Measurements from ENCODE around the gene CAMTA1.

Gene CAMTA1

GRCh38 chr1:7572654-7573152, 787.4 kb downstream of the CAMTA1 start:
- no peak for DNase-seq

GRCh38 chr1:7573481-7573880, 788.2 kb downstream of the CAMTA1 start:
- DNase-seq, result no peak

DNA sequence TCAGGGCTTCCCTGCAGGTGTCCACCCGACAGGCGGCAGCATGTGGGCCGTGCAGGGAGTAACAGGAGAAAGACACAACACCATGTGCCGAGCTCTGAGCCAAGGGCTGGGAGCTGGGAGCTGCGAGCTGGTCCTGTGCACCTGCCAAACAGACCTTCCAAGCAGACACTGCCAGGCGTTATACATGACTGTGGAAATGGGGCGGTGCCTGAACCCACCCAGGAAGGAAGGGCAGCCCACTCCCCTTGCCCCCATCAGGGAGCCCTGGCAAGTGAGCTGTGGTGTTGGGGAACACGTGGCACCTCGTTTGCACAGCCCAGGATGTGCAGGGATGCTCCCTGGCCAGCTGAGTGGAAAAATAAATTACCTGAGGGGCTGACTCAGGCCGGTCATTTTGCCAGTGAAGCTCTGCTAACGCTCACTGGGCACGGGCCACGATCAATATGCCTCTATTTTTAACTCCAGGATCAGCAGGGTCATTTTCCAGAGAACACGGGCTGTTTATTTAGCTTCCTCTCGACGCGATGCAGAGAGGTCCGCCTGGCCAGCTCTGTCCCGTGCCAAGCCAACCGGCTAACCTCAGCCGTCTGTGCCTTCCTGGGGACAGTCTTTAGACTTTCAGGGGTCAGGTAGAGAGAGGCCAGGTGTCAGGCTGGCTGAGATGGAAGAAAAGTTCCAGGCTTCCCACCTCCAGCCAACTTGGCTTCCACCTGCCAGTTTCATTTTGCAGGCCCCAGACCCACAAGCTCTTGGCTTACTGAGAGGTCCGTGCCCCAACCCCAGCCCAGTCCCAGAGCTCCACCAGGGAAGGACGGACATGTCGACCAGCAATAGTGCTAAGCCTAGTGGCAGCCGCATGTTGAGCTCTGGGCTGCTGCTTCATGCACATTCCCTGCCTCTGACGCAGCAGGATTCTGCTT, 789.1 kb downstream of the CAMTA1 start:
- DNase-seq, result no peak

DNA sequence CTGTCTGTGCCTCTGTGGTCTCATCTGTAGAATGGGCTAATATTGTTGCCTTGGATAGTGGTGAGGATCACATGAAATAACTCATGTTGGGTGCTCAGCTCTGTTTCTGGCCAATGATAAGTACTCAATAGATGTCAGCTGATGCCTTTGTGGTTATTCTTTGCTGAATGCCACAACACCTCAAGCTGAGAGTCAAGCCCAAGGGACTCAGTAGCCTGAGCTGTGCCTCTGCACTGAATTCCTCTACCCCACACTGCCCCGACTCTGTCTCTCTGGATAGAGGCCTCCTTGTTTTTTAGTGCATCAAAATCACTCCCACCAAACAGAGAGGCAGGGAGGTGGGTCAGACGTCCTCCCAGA, 789.8 kb downstream of the CAMTA1 start:
- no peak for DNase-seq

DNA sequence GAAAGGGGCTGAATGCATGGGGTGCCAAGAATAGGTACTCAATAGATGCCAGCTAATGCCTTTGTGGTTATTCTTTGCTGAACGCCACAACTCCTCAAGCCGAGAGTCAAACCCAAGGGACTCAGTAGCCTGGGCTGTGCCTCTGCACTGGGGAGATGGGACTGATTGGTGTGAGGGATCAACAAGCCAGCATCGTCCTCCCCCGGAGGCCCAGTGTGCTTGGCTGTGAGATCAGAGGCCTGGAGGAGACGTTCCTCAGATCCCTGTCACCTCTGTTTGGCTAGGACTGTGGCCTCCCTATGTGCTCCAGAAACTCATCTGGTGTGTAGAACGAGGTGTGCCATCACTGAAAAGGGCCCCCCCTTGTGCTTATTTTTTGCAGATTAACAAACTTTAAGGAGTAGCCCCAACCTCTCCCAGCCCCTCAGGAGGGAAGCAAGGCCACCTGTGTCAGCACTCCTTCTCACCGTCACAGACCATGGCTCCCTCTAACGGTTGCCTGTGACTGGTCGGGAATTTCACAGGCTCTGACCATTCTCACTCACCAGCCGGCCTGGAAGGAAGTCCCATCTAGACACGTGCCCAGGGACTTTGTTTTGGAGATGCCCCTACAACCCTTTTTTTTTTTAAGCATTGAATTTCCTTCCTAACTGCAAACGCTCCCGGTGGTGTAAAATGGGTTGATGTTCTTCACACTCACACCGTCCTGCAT, 791.8 kb downstream of the CAMTA1 start:
- peak in 1 of 2 experiments; percentile 19 for DNase-seq

GRCh38 chr1:7578206-7578605, 793.0 kb downstream of the CAMTA1 start:
- DNase-seq, result no peak

DNA sequence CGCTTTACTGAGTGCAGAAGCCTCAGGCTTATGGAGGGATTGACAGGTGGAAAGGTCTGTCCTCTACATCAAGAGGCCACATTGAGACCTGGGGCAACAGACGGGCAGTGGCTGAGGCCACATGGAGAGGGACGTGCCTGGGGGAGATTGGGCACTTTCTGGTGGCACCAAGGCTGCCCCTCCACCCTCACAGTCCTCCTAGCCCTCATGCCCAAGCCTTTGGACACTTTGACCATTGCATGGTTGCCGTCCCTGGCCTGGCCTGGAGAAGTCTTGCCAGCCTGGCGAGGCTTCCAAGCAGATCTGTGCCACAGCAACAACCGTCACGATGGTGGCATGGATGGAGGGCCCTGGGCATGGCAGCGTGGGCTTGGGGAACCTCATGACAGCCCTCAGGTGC, 793.8 kb downstream of the CAMTA1 start:
- DNase-seq, result no peak

DNA sequence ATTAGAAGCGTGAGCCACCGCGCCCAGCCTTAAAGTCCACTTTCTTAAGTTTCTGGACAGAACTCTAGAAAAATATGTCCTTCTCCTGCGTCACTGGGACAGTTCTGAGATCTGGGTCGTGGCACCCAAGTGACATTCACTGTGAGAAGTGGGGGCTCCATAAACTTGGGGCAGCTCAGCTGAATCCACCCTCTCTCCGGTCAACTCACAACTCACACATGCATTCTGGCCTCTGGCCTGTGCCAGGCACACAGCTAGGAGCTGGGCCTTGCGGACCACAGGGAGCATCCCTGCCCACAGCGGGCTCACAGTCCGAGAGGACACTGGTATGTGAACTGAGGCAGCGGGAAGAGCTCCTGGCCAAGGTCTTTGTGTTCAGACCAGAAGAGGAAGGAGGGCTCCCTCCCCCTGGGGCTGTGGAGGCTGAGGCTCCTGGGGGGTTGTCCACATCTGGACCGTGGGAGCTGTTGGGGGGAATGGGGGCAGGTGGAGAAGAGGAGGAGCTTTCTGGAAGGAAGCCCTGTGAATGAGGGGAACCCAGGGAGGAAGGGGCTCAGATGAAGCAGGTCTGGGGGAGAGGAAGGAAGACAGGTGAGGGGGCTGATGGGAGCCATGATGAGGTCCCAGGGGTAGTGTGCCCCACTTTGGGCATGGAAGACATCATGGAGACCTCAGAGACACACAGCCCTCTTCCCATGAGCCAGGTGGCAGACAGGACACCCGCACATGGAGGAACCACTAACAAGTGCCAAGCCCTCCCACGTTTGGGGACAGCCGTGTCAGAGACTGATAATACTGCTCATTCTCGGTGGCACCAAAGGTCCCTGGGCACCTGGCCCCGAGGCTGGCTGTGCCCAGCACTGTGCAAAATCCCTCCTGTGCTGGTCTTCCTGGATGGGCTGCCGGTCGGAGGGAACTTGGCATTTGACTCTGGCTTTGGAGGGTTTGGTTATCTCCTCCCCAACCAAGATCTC, 794.9 kb downstream of the CAMTA1 start:
- no peak for DNase-seq

DNA sequence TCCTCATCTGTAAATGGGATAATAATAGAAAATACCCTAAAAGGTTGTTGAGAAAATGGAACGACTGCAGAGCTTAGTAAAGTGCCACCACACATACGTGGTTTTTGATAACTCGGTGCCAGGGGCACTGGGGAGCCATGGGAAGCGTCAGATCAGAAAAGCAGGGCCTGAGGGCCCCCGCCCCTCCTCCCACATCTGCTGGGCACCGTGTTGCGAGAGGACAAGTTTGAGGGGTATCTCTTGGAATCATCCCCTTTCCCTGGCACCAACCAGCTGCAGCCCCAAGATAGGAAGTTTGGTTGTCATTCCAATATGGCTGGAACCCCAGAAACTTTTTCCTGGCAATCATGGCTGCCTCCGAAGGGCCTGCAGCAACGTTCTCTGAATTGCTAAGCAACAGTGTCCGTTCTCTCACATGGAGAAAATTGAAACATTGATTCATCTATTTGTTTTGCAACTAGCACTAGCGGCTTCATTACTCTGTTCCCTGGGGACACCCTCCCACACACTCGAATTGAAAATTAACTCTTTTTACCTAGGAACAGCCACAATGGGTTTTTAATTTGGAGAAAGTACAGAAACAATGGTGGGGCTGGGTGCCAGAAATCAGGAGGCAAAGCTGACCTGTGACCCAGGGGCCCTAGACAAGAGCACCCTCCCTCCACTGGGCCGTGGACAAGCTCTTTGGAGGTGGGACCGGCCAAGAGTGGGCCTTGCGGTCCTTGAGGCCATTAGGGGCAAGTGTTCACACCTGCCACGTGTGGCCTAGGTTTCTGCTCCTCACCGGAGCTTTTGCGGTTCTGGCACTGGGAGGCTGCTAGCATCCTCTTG, 795.9 kb downstream of the CAMTA1 start:
- peak in 1 of 2 experiments; percentile 10 for DNase-seq

DNA sequence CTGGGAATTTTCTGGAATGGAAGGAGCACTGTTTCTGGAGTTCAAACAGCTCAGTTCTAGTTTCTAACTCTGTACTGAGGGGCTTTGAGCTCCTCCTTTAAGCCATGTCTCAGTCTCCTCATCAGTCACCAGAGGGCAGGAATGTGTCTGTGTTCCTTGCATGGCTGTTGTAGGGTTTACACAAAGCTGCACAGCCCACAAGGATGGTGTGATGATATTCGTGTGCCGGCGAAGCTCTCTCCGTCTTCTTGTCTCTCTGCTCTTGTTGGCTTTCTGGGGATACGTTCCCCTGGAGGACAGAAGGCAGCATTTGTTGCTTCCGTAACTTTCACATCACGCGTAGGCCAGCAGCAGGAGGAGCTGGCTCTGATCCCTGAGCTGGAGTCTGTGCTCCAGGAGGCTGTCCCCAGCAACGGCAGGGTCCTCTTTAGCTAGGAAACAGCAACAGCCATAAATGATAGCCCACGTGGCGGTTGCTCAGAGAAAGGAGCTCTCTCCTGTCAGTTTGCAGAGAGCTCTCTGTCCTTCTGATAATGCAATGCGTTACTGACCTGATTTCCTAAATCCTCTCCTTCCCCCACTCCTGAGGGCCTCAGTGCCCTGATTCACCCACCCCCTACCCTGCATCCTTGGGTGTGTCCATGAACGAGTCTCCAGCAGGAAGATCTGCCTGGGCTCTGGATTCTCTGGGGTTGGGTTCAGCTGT, 796.7 kb downstream of the CAMTA1 start:
- no peak for DNase-seq

GRCh38 chr1:7582460-7582972, 797.3 kb downstream of the CAMTA1 start:
- DNase-seq, result no peak

DNA sequence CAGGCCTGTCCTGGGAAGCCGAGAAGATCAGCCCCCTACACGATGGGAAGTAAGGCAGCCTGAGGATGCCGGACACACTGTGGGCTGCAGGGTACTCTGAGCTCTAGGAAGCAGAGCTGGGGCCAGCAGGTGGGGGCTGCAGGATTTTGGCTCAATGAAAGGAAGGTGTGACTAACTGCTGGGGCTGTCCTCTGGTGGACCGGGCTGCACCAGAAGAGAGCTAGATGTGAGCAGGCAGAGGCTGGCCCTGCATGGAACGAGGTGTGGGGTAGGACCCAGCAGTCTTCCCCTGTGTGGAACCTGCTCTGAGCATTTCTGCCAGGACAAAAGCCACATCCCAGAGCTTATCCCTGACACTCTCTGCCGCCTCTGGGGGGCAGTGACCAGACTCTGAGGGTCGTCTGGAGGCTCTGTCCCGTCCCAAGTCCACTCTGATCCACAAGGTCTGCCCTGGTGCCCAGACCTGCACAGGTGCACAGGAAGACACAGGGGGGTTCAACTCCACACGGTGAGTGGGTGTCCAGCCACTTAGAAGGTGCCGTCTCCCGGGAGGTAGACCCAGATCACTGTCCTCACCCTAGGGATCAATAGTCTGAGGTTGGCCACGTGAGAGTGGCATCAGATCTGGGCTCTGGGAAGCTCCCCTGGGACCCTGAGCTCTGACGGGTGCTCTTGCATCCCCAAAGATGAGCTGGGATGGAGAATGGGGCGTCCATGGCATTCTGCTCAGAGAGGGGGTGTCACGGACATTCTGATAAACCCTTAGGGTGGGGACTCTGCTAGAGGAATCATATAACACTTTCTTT, 798.2 kb downstream of the CAMTA1 start:
- no peak for DNase-seq

- DNase-seq, result no peak
Measured at GRCh38 chr1:7584157-7584556, 798.9 kb downstream of the CAMTA1 start.

DNA sequence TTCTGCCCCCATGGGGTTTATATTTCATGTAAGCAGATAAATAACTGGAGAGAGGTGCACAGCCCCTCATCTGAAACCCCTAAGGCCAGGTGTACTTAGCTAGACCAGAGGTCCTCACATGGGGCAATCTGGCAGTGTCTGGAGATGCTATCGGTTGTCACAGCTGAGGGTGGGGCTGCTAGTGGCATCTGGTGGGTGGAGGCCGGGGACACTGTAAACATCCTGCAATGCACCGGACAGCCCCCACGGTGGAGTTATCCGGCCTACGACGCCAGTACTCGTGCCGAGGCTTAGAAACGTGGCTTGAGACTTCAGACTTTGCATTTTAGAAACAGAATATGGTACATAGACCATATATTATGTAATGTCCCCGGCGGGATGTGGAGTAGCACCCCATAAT, 799.4 kb downstream of the CAMTA1 start:
- DNase-seq, result no peak

- no peak for DNase-seq
Measured at GRCh38 chr1:7585216-7585907, 800.1 kb downstream of the CAMTA1 start.

GRCh38 chr1:7586031-7586941, 801.0 kb downstream of the CAMTA1 start:
- peak in 1 of 2 experiments; percentile 37 for DNase-seq

GRCh38 chr1:7587108-7587772, 802.0 kb downstream of the CAMTA1 start:
- DNase-seq, result no peak
